Omental fat pad (tissue), 4 donors: ENCODE data around the gene AP3B1. TPM values are rescaled to one million over a fixed set of nuclear protein-coding genes. Genes with fewer than 3 reads are reported as not detected.

Source experiments
- ATAC-seq: fragments of 150-250 bp; one replicate; pipeline ENCODE4 v1.9.1; 2016; ENCODE audit warnings: mild to moderate bottlenecking, moderate library complexity; ENCODE audit not compliant: low FRiP score
- DNase-seq: peaks from one replicate; pipeline ENCODE4 v3.0.0-alpha.2; 2019; ENCODE audit warnings: low spot score
- total RNA-seq, 4 donors: library from RNA; depleted of rRNA; stranded (reverse); fragments of >200 nt; gene quantifications; one replicate each; pipeline ENCODE4 v1.1.0, GENCODE V29; 2016
- TF ChIP-seq, protein P1 (sequence below), 3 donors: fragments of 450-650 bp; IDR thresholded peaks; one replicate each; pipeline ENCODE4 v1.5.1; 2016 to 2017; ENCODE audit warnings: antibody characterized with exemption in 3 of 3, mild to moderate bottlenecking in 3 of 3, moderate library complexity in 2 of 3

AP3B1 gene
- total RNA-seq, 4 donors from 2014 or later, result 31.1 to 47.3 (median 41.7) TPM

DNA sequence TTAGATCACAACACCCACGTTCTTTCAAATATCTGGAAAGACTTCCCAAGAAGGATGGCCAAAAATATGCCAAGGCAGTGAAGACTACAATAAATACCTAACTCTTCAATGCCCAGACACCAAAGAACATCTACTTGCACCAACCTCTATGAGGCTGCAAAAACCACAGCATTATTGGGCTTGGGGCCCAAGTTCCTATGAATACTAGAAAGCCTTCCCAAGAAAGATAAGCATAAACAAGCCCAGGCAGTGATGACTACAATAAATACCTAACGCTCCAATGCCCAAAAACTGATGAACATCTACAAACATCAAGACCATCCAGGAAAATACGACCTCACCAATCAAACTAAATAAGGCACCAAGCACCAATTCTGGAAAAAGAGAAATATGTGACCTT lies 41.3 kb downstream of the AP3B1 start:
- DNase-seq, result no peak
- ATAC-seq, result no peak
- TF ChIP-seq, protein P1, sequence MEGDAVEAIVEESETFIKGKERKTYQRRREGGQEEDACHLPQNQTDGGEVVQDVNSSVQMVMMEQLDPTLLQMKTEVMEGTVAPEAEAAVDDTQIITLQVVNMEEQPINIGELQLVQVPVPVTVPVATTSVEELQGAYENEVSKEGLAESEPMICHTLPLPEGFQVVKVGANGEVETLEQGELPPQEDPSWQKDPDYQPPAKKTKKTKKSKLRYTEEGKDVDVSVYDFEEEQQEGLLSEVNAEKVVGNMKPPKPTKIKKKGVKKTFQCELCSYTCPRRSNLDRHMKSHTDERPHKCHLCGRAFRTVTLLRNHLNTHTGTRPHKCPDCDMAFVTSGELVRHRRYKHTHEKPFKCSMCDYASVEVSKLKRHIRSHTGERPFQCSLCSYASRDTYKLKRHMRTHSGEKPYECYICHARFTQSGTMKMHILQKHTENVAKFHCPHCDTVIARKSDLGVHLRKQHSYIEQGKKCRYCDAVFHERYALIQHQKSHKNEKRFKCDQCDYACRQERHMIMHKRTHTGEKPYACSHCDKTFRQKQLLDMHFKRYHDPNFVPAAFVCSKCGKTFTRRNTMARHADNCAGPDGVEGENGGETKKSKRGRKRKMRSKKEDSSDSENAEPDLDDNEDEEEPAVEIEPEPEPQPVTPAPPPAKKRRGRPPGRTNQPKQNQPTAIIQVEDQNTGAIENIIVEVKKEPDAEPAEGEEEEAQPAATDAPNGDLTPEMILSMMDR (IDR thresholded peaks at IDR 0.05), result no peak

DNA sequence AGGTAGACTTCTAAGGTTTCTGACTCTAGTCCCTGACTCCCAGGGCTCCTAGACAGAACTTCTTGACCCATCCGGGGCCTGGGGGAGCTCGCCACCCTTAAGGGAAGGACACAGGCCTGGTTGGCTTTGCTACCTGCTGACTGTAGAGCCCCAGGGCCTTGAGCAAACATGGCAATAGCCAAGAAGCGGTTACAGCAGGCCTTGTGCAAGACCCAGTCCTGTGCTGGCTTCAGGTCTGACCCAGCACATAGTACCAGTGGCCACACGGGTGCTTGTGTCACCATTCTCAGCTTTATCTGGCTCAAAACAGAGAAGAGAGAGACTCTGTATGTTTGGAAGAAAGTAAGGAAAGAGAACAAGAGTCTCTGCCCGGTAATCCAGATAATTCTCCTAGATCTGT lies 41.8 kb downstream of the AP3B1 start:
- ATAC-seq, result no peak
- DNase-seq, result no peak

DNA sequence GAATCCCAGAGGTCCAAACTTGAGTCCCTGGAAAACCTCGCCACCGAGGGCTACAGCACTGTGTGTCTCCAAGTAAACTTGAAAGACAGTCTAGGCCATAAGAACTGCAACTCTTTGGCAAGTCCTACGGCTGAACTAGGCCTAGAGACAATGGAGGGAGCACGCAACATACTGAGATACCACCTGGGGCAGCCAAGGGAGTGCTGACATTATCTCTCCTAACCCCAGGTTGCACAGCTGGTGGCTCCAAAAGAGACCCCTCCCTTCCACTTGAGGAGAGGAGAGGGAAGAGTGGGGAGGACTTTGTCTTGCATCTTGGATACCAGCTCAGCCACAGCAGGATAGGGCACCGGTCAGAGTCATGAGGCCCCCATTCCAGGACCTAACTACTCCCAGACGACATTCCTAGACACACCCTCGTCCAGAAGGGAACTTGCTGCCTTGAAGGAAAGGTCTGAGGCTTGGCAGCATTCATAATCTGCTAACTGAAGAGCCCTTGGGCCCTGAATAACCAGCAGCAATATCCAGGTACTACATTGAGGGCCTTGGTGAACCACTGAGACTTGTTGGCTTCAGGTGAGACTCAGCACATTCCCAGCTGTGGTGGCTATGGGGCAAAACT lies 42.7 kb downstream of the AP3B1 start:
- DNase-seq (no peak), ATAC-seq (no peak)
- TF ChIP-seq, protein P1 (IDR thresholded peaks at IDR 0.05), result no peak

More for the DNA sequence above, 41.8 kb downstream of the AP3B1 start:
- TF ChIP-seq, protein P1 (IDR thresholded peaks at IDR 0.05), result no peak

GRCh38 chr5:78245136-78245535 lies 49.4 kb downstream of the AP3B1 start:
- DNase-seq, result no peak
- no peak for ATAC-seq
- TF ChIP-seq, protein P1 (IDR thresholded peaks at IDR 0.05), result no peak

- ATAC-seq (no peak), DNase-seq (no peak)
- TF ChIP-seq, protein P1 (IDR thresholded peaks at IDR 0.05), result no peak
Observed at GRCh38 chr5:78243639-78244038, 50.9 kb downstream of the AP3B1 start.

DNA sequence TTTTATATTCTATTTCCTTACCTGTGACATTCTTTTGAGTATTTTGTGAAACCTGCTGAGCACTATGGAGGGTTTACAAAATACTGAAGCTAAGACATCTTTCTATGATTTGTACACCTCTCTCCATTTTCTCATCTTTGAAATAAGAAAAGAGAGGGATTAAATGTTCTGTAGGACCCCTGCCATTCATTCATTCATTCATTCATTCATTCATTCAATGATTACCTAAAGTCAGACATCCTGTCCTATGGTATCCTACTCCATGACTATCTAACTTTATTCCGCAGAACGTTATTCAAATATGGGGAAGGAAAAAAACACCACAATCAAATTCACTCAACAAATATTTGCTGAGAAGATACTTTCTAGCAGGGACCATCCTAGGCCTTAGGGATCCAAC lies 51.4 kb downstream of the AP3B1 start:
- no peak for DNase-seq
- ATAC-seq, result no peak
- TF ChIP-seq, protein P1 (IDR thresholded peaks at IDR 0.05), result no peak

- TF ChIP-seq, protein P1 (IDR thresholded peaks at IDR 0.05), result no peak
- ATAC-seq (no peak), DNase-seq (no peak)
Observed at GRCh38 chr5:78242001-78242400, 52.5 kb downstream of the AP3B1 start.
